PC-3 (cell line): ENCODE results near the gene GRPEL2.

Experiments
- CTCF ChIP-seq: fragments of 300-600 bp; sonication (generic); conservative IDR thresholded peaks from 2 replicates; pipeline ENCODE4 v1.5.1; 2017; ENCODE audit warnings: antibody characterized with exemption, low read depth, mild to moderate bottlenecking, low read length
- EZH2 ChIP-seq: fragments of 300-600 bp; sonication (generic); IDR thresholded peaks from one replicate; pipeline ENCODE4 v1.6.1; 2017; ENCODE audit warnings: antibody characterized with exemption, mild to moderate bottlenecking, low read length; ENCODE audit not compliant: unreplicated experiment

GRCh38 chr5:149337736-149338135, 7.6 kb upstream of the GRPEL2 start:
- TF ChIP-seq CTCF (no peak), EZH2 (no peak)
